ENCODE measurements around the gene SNX7.

GRCh38 chr1:98637316-98637715 is 24.2 kb upstream of the SNX7 start:
- TF ChIP-seq CTCF (IDR thresholded peaks at IDR 0.05) (no peak), POLR2A (IDR thresholded peaks at IDR 0.05) (no peak)
